NCI-H1417 (cell line): ENCODE measurements around the gene PCF11.

Source experiments
- DNase-seq, 3 experiments: peaks; one replicate each; lab custom pipeline; 2025; lab: John Stamatoyannopoulos, UW

The PCF11 gene

GRCh38 chr11:83151274-83151977 is 5.5 kb upstream of the PCF11 start:
- peak in 1 of 3 experiments; percentile 20 for DNase-seq

- no peak for DNase-seq
Observed at GRCh38 chr11:83152264-83152663, 4.7 kb upstream of the PCF11 start.

- no peak for DNase-seq
Observed at GRCh38 chr11:83153764-83154163, 3.2 kb upstream of the PCF11 start.

GRCh38 chr11:83156144-83156995 is 561 bp upstream of the PCF11 start:
- peak; percentile 98 to 100 (median 99) for DNase-seq

- peak; percentile 21 to 77 (median 72) for DNase-seq
Observed at GRCh38 chr11:83157594-83158356, 844 bp downstream of the PCF11 start.

GRCh38 chr11:83158357-83158786 is 1.4 kb downstream of the PCF11 start:
- DNase-seq: peak in 1 of 3 experiments; percentile 62

GRCh38 chr11:83158965-83159901 is 2.3 kb downstream of the PCF11 start:
- no peak for DNase-seq

GRCh38 chr11:83159902-83160865 is 3.3 kb downstream of the PCF11 start:
- DNase-seq: peak in 1 of 3 experiments; percentile 41

GRCh38 chr11:83161610-83162199 is 4.8 kb downstream of the PCF11 start:
- peak in 1 of 3 experiments; percentile 38 for DNase-seq

- no peak for DNase-seq
Observed at GRCh38 chr11:83162377-83162776, 5.4 kb downstream of the PCF11 start.

GRCh38 chr11:83166193-83166866 is 9.4 kb downstream of the PCF11 start:
- no peak for DNase-seq

- no peak for DNase-seq
Observed at GRCh38 chr11:83168756-83169155, 11.8 kb downstream of the PCF11 start.

- no peak for DNase-seq
Observed at GRCh38 chr11:83170865-83171264, 13.9 kb downstream of the PCF11 start.

- no peak for DNase-seq
Observed at GRCh38 chr11:83172551-83172950, 15.6 kb downstream of the PCF11 start.

GRCh38 chr11:83174008-83174407 is 17.1 kb downstream of the PCF11 start:
- DNase-seq: no peak

- no peak for DNase-seq
Observed at GRCh38 chr11:83175815-83176214, 18.9 kb downstream of the PCF11 start.

GRCh38 chr11:83181815-83182214 is 24.9 kb downstream of the PCF11 start:
- DNase-seq: no peak

GRCh38 chr11:83185767-83186166 is 28.8 kb downstream of the PCF11 start:
- DNase-seq: no peak

- DNase-seq: no peak
Observed at GRCh38 chr11:83187465-83187864, 30.5 kb downstream of the PCF11 start.
